Measurements from ENCODE around the gene IMMP2L. TPM values are rescaled to one million over a fixed set of nuclear protein-coding genes. Genes with fewer than 3 reads are reported as not detected.

IMMP2L gene
- total RNA-seq, 1 experiment from 2014 or later = 13.6 TPM

GRCh38 chr7:110754649-110755048, 807.6 kb downstream of the IMMP2L start:
- no peaks in the 10 kb centered on the region for H3K9me3 Mint-ChIP-seq
- no peak overlapping the region for H3K27ac Mint-ChIP-seq
- H3K4me1 Mint-ChIP-seq = peaks cover 4% of the 10 kb centered on the region
- no peaks in the 10 kb centered on the region for H3K27me3 Mint-ChIP-seq (ENCODE audit: low read depth)
- DNase-seq (ENCODE audit: low spot score) (no peak), ATAC-seq (no peak)
- no peaks in the 10 kb centered on the region for H3K36me3 Mint-ChIP-seq
- ChIA-PET CTCF (no interaction called here), POLR2A (no interaction called here)
- no peak overlapping the region for H3K4me3 Mint-ChIP-seq
- TF ChIP-seq E2F5 (CRISPR knock-in tag; IDR thresholded peaks at IDR 0.05) (no peak), ETV6 (CRISPR knock-in tag; IDR thresholded peaks at IDR 0.05) (no peak), ZNF671 (CRISPR knock-in tag; IDR thresholded peaks at IDR 0.05) (no peak), ZNF232 (CRISPR knock-in tag; IDR thresholded peaks at IDR 0.05) (no peak), HMGXB4 (CRISPR knock-in tag; IDR thresholded peaks at IDR 0.05) (no peak), ZMAT4 (CRISPR knock-in tag; IDR thresholded peaks at IDR 0.05) (no peak), FOXJ3 (CRISPR knock-in tag; IDR thresholded peaks at IDR 0.05; ENCODE audit: borderline replicate concordance) (no peak), ATF6 (CRISPR knock-in tag; IDR thresholded peaks at IDR 0.05) (no peak), NR1H2 (CRISPR knock-in tag; IDR thresholded peaks at IDR 0.05) (no peak), CREM (CRISPR knock-in tag; IDR thresholded peaks at IDR 0.05) (no peak)

GRCh38 chr7:110750931-110751605, 811.2 kb downstream of the IMMP2L start:
- H3K36me3 Mint-ChIP-seq = peaks cover 6% of the 10 kb centered on the region
- peaks cover 29% of the 10 kb centered on the region for H3K9me3 Mint-ChIP-seq
- H3K27ac Mint-ChIP-seq = no peak overlapping the region
- DNase-seq (ENCODE audit: low spot score) = no peak
- no peak for TF ChIP-seq USF1 (CRISPR knock-in tag; IDR thresholded peaks at IDR 0.05)
- no peak for TF ChIP-seq RELA (CRISPR knock-in tag; IDR thresholded peaks at IDR 0.05; ENCODE audit: borderline replicate concordance)
- TF ChIP-seq ATF1 (CRISPR knock-in tag; IDR thresholded peaks at IDR 0.05) = no peak
- no peak for TF ChIP-seq SMAD4 (CRISPR knock-in tag; IDR thresholded peaks at IDR 0.05)
- no peak for TF ChIP-seq PRRX2 (CRISPR knock-in tag; IDR thresholded peaks at IDR 0.05)
- no peak for TF ChIP-seq ZNF232 (CRISPR knock-in tag; IDR thresholded peaks at IDR 0.05)
- TF ChIP-seq JAZF1 (CRISPR knock-in tag; IDR thresholded peaks at IDR 0.05) = no peak
- no peak for TF ChIP-seq ZNF396 (CRISPR knock-in tag; IDR thresholded peaks at IDR 0.05; ENCODE audit: borderline replicate concordance)
- TF ChIP-seq ZNF423 (CRISPR knock-in tag; IDR thresholded peaks at IDR 0.05) = no peak
- TF ChIP-seq E2F1 (CRISPR knock-in tag; IDR thresholded peaks at IDR 0.05) = no peak
- POLR2A ChIA-PET = no interaction called here
- no peak overlapping the region for H3K4me3 Mint-ChIP-seq
- no peaks in the 10 kb centered on the region; the same call in 1 of the 2 replicates for H3K27me3 Mint-ChIP-seq (ENCODE audit: low read depth)
- H3K4me1 Mint-ChIP-seq = peaks cover 2% of the 10 kb centered on the region; the same call in 1 of the 2 replicates
- CTCF ChIA-PET = no interaction called here
- ATAC-seq = no peak

Data from WTC11 (cell line).